Stimulated activated naive CD8-positive, alpha-beta T cell treated with anti-CD3 and anti-CD28 coated beads, Interleukin-15, Interleukin-2, amounts not matched to agents 100 ng/mL and 50 ng/mL, for 24 hours (primary cell): ENCODE data around the gene CD320.

ENCODE experiments used
- H3K27ac Mint-ChIP-seq: one replicate; pipeline ENCODE4 v1.8.0; 2021; ENCODE audit warnings: mild to moderate bottlenecking, mixed read lengths
- H3K27me3 Mint-ChIP-seq: one replicate; pipeline ENCODE4 v1.8.0; 2021; ENCODE audit warnings: mixed read lengths
- H3K36me3 Mint-ChIP-seq: one replicate; pipeline ENCODE4 v1.8.0; 2021; ENCODE audit warnings: low read depth, mixed read lengths
- H3K4me1 Mint-ChIP-seq: one replicate; pipeline ENCODE4 v1.8.0; 2021; ENCODE audit warnings: low read depth, mixed read lengths
- H3K4me3 Mint-ChIP-seq: one replicate; pipeline ENCODE4 v1.8.0; 2021; ENCODE audit warnings: mild to moderate bottlenecking, mixed read lengths
- H3K9me3 Mint-ChIP-seq: one replicate; pipeline ENCODE4 v1.8.0; 2021; ENCODE audit warnings: mixed read lengths

CD320 gene

GRCh38 chr19:8255426-8256125 is 52.6 kb downstream of the CD320 start:
- Mint-ChIP-seq H3K36me3 (peaks cover 14% of the 10 kb centered on the region), H3K27ac (no peak overlapping the region), H3K27me3 (no peaks in the 10 kb centered on the region)

GRCh38 chr19:8254286-8255001 is 53.7 kb downstream of the CD320 start:
- H3K27ac Mint-ChIP-seq: no peak overlapping the region
- no peaks in the 10 kb centered on the region for H3K9me3 Mint-ChIP-seq
- peaks cover 14% of the 10 kb centered on the region for H3K36me3 Mint-ChIP-seq
- no peaks in the 10 kb centered on the region for H3K4me1 Mint-ChIP-seq
- H3K4me3 Mint-ChIP-seq: no peak overlapping the region
- H3K27me3 Mint-ChIP-seq: no peaks in the 10 kb centered on the region

More at GRCh38 chr19:8255426-8256125, 52.6 kb downstream of the CD320 start:
- no peaks in the 10 kb centered on the region for H3K4me1 Mint-ChIP-seq
- no peaks in the 10 kb centered on the region for H3K9me3 Mint-ChIP-seq
- no peak overlapping the region for H3K4me3 Mint-ChIP-seq

- no peaks in the 10 kb centered on the region for H3K9me3 Mint-ChIP-seq
- H3K27me3 Mint-ChIP-seq: no peaks in the 10 kb centered on the region
- no peak overlapping the region for H3K27ac Mint-ChIP-seq
- no peak overlapping the region for H3K4me3 Mint-ChIP-seq
- H3K4me1 Mint-ChIP-seq: no peaks in the 10 kb centered on the region
- H3K36me3 Mint-ChIP-seq: peaks cover 18% of the 10 kb centered on the region
Measured at GRCh38 chr19:8253678-8254077, 54.5 kb downstream of the CD320 start.

GRCh38 chr19:8252922-8253589 is 55.1 kb downstream of the CD320 start:
- H3K27ac Mint-ChIP-seq: no peak overlapping the region

More at GRCh38 chr19:8252922-8253589, 55.1 kb downstream of the CD320 start:
- peaks cover 23% of the 10 kb centered on the region for H3K36me3 Mint-ChIP-seq
- H3K4me1 Mint-ChIP-seq: no peaks in the 10 kb centered on the region
- no peaks in the 10 kb centered on the region for H3K27me3 Mint-ChIP-seq
- H3K9me3 Mint-ChIP-seq: no peaks in the 10 kb centered on the region
- no peak overlapping the region for H3K4me3 Mint-ChIP-seq
